ENCODE data around the gene RPL7L1.
"Not testable (repeated sequence)": the region's sequence is repeated elsewhere in the genome, so short reads cannot be mapped to it uniquely, and the experiment has no call there.

RPL7L1 gene

GRCh38 chr6:42885702-42886101, 6.3 kb downstream of the RPL7L1 start:
- no peak for DNase-seq (ENCODE audit: extremely low read depth, insufficient read length)
- Histone ChIP-seq H3K27me3 (replicated peaks; ENCODE audit: control insufficient read depth, insufficient read depth, low read length) (no peaks in the 10 kb centered on the region), H3K36me3 (ENCODE audit: control insufficient read depth, insufficient read depth, low read length) (peaks cover 21% of the 10 kb centered on the region), H3K4me3 (replicated peaks; ENCODE audit: low read depth, low read length) (no peak overlapping the region)
- no peak for TF ChIP-seq CTCF (IDR thresholded peaks at IDR 0.05; ENCODE audit: insufficient read depth, low read length, poor library complexity, severe bottlenecking)

- peaks cover 21% of the 10 kb centered on the region for H3K36me3 ChIP-seq (ENCODE audit: control insufficient read depth, insufficient read depth, low read length)
- not testable (repeated sequence) for DNase-seq (ENCODE audit: extremely low read depth, insufficient read length); H3K27me3 ChIP-seq (replicated peaks; ENCODE audit: control insufficient read depth, insufficient read depth, low read length); H3K4me3 ChIP-seq (replicated peaks; ENCODE audit: low read depth, low read length)
Measured at GRCh38 chr6:42888201-42888600, 8.8 kb downstream of the RPL7L1 start.

- DNase-seq (ENCODE audit: extremely low read depth, insufficient read length): no peak
- no peak for TF ChIP-seq CTCF (IDR thresholded peaks at IDR 0.05; ENCODE audit: insufficient read depth, low read length, poor library complexity, severe bottlenecking)
- Histone ChIP-seq H3K4me3 (replicated peaks; ENCODE audit: low read depth, low read length) (peak overlapping the region; percentile 95), H3K27me3 (replicated peaks; ENCODE audit: control insufficient read depth, insufficient read depth, low read length) (no peaks in the 10 kb centered on the region), H3K36me3 (ENCODE audit: control insufficient read depth, insufficient read depth, low read length) (peaks cover 8% of the 10 kb centered on the region)
Measured at GRCh38 chr6:42889815-42890214, 10.4 kb downstream of the RPL7L1 start.

- no peaks in the 10 kb centered on the region for H3K27me3 ChIP-seq (replicated peaks; ENCODE audit: control insufficient read depth, insufficient read depth, low read length)
- peak overlapping the region; percentile 95 for H3K4me3 ChIP-seq (replicated peaks; ENCODE audit: low read depth, low read length)
- TF ChIP-seq CTCF (IDR thresholded peaks at IDR 0.05; ENCODE audit: insufficient read depth, low read length, poor library complexity, severe bottlenecking): no peak
- H3K36me3 ChIP-seq (ENCODE audit: control insufficient read depth, insufficient read depth, low read length): peaks cover 5% of the 10 kb centered on the region
- DNase-seq (ENCODE audit: extremely low read depth, insufficient read length): peak; percentile 92
Measured at GRCh38 chr6:42890311-42891198, 11.1 kb downstream of the RPL7L1 start.

GRCh38 chr6:42891199-42891722, 11.8 kb downstream of the RPL7L1 start:
- Histone ChIP-seq H3K4me3 (replicated peaks; ENCODE audit: low read depth, low read length) (peak overlapping the region; percentile 95), H3K36me3 (ENCODE audit: control insufficient read depth, insufficient read depth, low read length) (no peaks in the 10 kb centered on the region; the same call in 1 of the 2 replicates), H3K27me3 (replicated peaks; ENCODE audit: control insufficient read depth, insufficient read depth, low read length) (no peaks in the 10 kb centered on the region)
- DNase-seq (ENCODE audit: extremely low read depth, insufficient read length): no peak
- no peak for TF ChIP-seq CTCF (IDR thresholded peaks at IDR 0.05; ENCODE audit: insufficient read depth, low read length, poor library complexity, severe bottlenecking)

GRCh38 chr6:42894041-42894828, 14.8 kb downstream of the RPL7L1 start:
- not testable (repeated sequence) for H3K27me3 ChIP-seq (replicated peaks; ENCODE audit: control insufficient read depth, insufficient read depth, low read length); H3K36me3 ChIP-seq (ENCODE audit: control insufficient read depth, insufficient read depth, low read length); DNase-seq (ENCODE audit: extremely low read depth, insufficient read length); H3K4me3 ChIP-seq (replicated peaks; ENCODE audit: low read depth, low read length)
